Lower leg skin (tissue), 3 donors: ENCODE measurements around the gene EFHC1.

Experiments used
- POLR2A ChIP-seq, 2 donors: fragments of 450-650 bp; IDR thresholded peaks; one replicate each; pipeline ENCODE4 v1.6.1; 2016 to 2017; ENCODE audit warnings: antibody characterized with exemption in 2 of 2, mild to moderate bottlenecking in 1 of 2, moderate library complexity in 1 of 2
- TF ChIP-seq, protein P1 (sequence below), 3 donors: fragments of 450-650 bp; IDR thresholded peaks; one replicate each; pipeline ENCODE4 v1.5.1; 2016; ENCODE audit warnings: antibody characterized with exemption in 3 of 3, mild to moderate bottlenecking in 3 of 3, moderate library complexity in 2 of 3

DNA sequence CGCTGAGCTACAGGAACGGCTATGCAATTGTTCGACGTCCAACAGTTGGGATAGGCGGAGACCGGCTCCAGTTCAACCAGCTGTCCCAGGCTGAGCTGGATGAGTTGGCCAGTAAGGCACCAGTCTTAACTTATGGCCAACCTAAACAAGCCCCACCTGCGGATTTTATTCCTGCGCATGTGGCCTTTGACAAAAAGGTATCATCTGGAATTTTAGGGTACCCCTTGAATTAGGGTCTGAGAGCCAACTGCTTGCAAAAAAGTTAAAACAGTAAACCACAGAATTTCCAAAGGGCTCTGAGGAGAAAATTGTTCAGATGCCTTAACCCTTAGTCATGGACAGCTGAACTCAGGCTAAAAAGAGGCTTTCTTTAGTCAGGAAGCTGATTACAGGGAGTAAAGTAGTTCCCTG lies 3.8 kb downstream of the EFHC1 start:
- TF ChIP-seq, protein P1, sequence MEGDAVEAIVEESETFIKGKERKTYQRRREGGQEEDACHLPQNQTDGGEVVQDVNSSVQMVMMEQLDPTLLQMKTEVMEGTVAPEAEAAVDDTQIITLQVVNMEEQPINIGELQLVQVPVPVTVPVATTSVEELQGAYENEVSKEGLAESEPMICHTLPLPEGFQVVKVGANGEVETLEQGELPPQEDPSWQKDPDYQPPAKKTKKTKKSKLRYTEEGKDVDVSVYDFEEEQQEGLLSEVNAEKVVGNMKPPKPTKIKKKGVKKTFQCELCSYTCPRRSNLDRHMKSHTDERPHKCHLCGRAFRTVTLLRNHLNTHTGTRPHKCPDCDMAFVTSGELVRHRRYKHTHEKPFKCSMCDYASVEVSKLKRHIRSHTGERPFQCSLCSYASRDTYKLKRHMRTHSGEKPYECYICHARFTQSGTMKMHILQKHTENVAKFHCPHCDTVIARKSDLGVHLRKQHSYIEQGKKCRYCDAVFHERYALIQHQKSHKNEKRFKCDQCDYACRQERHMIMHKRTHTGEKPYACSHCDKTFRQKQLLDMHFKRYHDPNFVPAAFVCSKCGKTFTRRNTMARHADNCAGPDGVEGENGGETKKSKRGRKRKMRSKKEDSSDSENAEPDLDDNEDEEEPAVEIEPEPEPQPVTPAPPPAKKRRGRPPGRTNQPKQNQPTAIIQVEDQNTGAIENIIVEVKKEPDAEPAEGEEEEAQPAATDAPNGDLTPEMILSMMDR (IDR thresholded peaks at IDR 0.05): no peak
- TF ChIP-seq POLR2A (IDR thresholded peaks at IDR 0.05): no peak
